ENCODE results near the gene ARHGEF2.
"Not testable (repeated sequence)": the region's sequence is repeated elsewhere in the genome, so short reads cannot be mapped to it uniquely, and the experiment has no call there.

ARHGEF2 gene

DNA sequence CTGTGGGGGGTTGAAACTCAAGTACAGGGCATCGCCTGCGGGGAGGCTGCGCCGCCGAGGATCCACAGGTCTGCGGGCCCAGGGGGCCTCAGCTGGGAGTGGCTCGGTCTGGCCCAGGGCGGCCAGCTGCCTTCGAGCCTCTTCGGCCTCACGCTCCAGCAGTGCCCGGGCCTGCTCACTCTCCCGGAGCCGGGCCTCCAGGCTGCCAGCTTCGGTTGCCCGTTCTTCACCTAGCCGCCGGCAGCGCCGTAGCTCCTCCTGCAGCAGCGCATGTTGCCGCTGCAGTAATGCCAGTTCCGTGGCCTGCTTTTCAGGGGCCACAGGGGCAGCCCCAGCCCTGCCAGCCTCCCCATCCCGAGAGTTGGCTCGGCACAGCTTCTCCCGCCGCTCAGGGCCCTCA lies 27.5 kb downstream of the ARHGEF2 start:
- DNase-seq (ENCODE audit: extremely low spot score, insufficient read length, low read depth) (no peak), FAIRE-seq (no peak)

DNA sequence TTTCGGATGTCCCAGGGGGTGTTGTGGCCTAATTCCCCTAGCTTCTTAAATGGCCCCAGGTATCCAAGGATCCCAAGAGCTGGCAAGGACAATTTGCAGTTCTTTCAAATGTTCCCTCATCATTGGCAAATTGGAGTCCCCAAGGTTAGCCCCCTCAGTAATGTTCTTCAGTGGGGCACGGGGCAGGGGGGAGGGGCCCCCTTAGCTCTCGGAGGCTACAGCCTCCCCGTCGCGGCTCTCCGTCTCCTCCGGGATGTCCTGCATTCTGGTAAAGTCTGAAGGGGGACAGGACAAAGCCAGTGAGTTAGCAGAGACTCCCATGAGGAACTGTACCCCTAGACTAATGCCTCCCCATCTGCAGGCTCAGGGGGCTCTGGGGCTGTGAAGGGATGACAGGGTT lies 30.6 kb downstream of the ARHGEF2 start:
- no peak for FAIRE-seq
- DNase-seq (ENCODE audit: extremely low spot score, insufficient read length, low read depth): no peak

DNA sequence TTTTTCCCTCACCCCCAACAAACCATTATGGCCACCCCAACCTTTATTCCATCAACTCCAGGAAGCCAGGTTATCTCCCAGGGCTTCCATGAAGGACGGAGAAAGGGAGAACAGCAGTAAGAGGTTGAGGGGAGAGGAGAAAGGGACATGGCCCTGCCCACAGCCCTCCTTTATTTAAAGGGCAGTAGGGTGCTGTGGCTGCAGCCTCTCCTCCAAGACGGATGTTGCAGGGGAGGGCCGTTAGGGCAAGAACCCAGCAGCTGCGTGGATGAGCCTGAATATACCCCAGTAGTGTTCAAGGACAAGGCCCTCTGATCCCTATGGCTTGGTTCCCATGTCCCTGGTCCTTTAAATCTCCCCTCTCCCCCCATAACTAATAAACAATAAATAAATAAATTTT lies 31.1 kb downstream of the ARHGEF2 start:
- FAIRE-seq (no peak), DNase-seq (ENCODE audit: extremely low spot score, insufficient read length, low read depth) (no peak)

DNA sequence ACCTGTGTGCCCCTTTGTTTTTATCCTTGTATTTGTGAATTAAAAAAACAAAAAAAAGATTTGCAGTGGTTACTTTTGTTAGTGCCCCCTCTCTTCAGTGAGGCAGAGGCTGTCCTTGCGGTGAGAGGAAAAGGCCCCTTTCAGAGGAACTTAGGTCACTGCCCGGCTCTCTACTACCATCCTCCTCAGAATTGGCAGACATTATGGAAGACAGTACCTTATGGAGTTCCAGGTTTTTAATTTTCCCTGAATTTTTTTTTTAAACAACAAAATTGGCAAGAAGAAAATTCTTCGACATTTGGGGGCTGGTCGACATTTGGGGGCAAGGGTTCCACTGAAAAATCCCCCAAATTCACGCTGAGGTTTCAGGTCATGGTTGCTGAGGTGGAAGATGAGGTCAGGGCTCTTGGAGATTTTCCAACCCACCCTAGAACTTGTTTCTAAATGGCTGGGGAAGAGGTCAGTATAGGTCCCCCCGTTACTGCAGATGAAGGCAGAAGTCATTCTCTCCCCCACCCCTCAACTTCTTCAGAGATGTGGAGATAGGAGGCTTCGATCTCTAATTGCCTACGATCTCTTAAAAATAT lies 31.6 kb downstream of the ARHGEF2 start:
- FAIRE-seq (peak; percentile 67), DNase-seq (ENCODE audit: extremely low spot score, insufficient read length, low read depth) (no peak)

DNA sequence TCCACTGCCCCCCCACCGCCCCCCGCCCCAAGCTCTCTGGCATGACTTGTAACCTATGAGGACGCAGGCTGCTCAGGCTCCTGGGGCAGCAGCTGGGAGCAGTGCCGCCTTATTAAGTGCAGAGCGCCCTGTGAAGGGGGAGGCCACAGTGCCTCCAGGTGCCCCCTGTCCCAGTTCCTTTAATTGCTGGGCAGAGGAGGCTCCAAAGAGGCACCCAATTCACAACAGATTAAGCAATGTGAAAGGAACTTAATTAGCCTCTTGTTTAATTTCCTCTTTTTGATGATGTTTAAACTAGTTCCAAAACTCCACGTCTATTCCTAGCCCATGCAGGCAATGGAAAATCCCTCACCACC lies 33.9 kb downstream of the ARHGEF2 start:
- FAIRE-seq: no peak

DNA sequence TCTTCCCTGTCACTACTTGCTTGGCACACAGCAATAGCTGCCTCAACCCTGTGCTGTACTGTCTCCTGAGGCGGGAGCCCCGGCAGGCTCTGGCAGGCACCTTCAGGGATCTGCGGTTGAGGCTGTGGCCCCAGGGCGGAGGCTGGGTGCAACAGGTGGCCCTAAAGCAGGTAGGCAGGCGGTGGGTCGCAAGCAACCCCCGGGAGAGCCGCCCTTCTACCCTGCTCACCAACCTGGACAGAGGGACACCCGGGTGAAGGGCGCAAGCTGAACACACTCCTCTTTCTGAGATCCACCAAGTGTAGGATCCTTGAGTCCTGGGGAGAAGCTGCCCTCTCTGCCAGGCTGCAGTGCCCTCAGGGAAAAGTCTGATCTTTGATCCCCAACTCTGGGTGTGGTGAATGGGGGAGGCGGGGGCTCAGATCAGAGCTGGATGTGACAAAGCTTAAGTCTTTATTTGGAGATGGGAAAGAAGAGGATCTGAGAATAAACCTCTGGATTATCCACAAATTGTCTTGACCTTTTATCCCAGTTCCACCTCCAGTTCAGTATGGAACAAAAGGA lies 35.7 kb downstream of the ARHGEF2 start:
- FAIRE-seq: no peak
- DNase-seq (ENCODE audit: extremely low spot score, insufficient read length, low read depth): no peak

More for the DNA sequence above, 33.9 kb downstream of the ARHGEF2 start:
- DNase-seq (ENCODE audit: extremely low spot score, insufficient read length, low read depth): no peak

DNA sequence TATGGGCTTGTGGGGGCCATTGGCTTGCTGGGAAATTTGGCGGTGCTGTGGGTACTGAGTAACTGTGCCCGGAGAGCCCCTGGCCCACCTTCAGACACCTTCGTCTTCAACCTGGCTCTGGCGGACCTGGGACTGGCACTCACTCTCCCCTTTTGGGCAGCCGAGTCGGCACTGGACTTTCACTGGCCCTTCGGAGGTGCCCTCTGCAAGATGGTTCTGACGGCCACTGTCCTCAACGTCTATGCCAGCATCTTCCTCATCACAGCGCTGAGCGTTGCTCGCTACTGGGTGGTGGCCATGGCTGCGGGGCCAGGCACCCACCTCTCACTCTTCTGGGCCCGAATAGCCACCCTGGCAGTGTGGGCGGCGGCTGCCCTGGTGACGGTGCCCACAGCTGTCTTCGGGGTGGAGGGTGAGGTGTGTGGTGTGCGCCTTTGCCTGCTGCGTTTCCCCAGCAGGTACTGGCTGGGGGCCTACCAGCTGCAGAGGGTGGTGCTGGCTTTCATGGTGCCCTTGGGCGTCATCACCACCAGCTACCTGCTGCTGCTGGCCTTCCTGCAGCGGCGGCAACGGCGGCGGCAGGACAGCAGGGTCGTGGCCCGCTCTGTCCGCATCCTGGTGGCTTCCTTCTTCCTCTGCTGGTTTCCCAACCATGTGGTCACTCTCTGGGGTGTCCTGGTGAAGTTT lies 36.4 kb downstream of the ARHGEF2 start:
- FAIRE-seq (no peak), DNase-seq (ENCODE audit: extremely low spot score, insufficient read length, low read depth) (no peak)

DNA sequence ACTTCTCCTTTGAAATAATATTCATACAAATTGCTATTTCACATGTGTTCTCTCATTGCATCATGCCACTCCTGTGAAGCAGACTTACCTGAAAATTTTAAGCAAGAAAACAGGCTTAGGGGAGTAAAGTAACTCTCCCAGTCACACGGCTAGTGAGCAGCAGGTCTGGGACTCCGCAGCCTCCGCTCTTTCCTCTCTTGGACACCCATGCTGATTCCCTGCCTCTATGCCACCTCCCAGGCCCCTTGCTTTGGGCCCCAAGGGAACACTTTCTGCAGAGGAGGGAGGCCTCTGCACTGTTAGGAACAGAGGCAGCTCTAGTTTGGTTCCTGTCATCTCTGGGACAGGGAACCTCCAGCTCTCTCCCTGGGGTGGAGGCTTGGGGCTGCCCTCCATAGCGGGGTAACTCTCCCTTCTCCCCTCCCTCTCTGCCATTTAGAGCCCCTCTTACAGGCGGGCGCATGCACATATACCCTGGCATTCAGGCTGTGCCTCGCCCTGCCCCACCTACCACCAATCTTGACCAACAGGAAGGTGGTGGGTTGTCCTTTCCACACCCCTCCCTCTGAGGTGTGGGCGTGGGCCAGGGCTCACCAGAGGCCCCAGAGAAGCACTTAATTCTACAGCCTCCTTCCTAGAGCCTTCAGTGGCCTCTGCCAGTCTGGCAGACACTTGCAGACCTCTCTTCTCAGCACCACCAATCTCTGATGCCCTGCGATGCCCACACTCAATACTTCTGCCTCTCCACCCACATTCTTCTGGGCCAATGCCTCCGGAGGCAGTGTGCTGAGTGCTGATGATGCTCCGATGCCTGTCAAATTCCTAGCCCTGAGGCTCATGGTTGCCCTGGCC lies 37.1 kb downstream of the ARHGEF2 start, which contains the start of gene RXFP4:
Gene RXFP4, plus strand, starts transcription at position 646 of the 852 bp plus-strand sequence. Its CDS starts 72 bp downstream, at position 718.
- FAIRE-seq: peak; percentile 50
- no peak for DNase-seq (ENCODE audit: extremely low spot score, insufficient read length, low read depth)

DNA sequence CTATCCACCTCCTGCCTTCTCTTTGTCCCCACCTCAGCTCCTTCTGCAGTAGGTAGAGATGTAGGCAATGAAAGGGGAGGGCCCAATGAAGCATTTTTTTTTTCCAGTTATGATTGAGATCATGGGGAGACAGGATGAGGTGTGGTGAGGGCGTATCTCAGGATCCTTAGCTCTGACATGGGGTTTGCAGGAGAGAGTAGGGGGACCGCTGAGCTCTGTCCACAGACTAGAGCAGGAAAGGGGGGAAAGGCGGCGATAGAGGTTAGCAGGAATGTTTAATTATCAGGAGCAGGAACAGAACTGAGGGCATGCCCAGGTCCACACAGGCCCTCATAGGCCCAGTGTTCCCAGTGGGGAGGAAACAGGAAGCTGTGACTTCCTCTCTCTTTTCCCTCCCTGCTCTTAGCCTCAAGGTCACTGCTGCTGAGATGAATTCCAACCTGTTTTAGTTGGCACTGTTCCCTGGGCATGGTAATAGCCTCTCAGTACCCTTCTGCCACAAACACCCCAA lies 37.8 kb downstream of the ARHGEF2 start:
- FAIRE-seq: peak; percentile 33
- DNase-seq (ENCODE audit: extremely low spot score, insufficient read length, low read depth): no peak

DNA sequence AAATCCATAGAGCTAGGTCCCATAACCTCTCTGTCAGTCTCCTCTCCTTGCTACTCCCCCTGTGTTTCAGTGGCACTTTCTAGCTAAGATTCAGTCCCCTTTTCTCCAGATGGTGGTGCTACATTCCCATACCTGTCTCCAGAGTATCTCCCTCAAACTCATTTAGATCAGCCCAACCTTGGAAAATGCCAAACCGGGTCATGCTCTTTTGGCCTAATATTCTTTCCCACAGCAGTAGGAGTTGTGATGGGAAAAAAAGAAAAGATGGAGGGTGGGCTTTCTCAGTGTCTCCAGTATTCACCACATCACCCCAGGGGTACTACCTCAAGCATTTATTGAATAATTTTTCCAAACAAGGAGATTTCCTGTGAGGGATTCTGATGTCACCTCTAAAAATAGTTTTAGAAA lies 40.1 kb downstream of the ARHGEF2 start:
- FAIRE-seq: peak; percentile 91
- no peak for DNase-seq (ENCODE audit: extremely low spot score, insufficient read length, low read depth)

DNA sequence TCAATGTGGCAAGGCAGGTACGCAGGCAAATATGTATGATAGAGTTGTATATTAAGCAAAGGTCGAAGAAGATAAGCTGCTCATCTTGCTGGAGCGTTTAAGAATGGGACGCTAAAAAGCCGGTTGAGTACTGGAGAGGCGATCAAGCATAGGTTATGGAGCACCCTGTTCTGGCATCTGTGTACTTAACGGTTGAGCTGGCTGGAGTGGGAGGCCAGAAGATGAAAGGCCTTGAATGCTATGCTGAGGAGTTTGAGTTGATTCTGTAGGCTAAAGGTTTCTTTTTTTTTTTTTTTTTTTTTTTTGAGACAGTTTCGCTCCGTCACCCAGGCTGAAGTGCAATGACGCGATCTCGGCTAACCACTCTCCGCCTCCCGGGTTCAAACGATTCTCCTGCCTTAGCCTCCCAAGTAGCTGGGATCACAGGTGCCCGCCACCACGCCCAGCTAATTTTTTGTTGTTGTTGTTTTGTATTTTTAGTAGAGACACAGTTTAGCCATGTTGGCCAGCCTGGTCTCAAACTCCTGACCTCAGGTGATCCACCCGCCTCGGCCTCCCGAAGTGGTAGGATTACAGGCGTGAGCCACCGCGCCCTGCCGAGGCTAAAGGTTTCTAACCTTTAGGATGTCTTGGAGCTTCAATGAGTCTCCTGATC lies 43.3 kb downstream of the ARHGEF2 start:
- DNase-seq (ENCODE audit: extremely low spot score, insufficient read length, low read depth): no peak
- no peak for FAIRE-seq

DNA sequence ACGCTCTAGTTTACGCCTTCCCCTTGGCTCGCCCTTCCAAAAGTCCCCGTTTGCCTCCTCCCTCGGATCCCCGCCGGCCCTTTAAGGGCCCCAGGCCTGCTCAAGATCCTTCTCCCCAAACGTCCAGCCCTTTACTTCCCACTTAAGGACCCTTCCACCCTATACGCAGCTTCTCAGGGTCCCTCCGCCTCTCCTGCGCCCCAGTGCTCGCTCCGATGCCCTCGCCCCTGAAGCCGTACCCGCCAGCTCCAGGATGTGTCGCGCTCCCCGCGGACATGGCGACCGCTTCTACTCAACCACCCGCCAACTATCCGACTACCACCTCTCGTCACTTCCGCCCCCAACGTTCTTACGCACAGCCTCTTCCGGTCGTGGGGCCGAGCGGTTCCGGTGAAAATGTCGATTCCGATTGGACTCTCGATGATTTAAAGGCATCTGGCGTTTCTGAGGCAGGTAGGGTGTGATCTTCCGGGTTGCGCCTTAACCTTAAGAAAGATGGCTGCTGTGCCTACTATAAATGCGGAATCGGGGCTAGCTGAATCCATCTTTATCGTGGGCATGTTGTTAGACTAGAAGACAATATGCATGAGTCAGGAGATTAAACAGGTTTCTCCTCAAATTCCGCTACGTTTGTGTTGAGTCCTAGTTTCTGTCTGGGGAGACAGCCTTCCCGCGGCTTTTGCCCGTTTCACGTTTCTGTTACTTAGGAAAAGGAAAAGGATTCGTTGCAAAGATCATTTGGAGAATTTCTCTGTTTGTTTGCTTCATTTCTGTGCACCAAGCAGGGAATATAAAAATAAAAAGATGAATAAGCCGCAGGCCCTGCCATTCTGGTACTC lies 44.0 kb downstream of the ARHGEF2 start, which contains the start of gene KHDC4:
Gene KHDC4, minus strand, starts transcription at position 317 of the 839 bp plus-strand sequence. Its CDS starts 40 bp downstream, at position 277.
- FAIRE-seq: peak; percentile 99
- DNase-seq (ENCODE audit: extremely low spot score, insufficient read length, low read depth): peak; percentile 86

DNA sequence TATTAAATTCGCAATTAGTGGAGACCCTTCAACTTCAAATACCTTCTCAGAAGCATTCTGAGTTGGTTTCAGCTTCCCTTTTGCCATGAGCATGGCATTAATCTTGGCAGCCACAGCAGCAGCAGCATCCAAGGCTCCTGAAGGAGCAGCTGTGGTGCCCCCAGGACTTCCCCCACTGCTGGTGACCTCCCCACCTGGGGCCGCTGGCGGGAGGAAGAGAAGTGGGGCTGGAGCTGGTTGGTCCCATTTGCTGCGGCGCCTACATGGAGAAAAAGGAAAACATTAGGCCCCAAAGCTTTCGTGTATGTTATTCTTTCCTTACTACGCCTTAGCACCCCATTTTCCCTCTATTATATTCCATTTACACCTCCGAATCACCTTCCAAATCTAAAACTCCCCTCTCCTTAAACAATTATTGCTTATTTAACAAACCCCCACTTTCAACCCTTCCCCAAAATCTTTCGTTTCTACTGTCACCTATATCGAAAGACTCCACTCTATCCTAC lies 44.7 kb downstream of the ARHGEF2 start:
- FAIRE-seq: no peak
- DNase-seq (ENCODE audit: extremely low spot score, insufficient read length, low read depth): no peak

DNA sequence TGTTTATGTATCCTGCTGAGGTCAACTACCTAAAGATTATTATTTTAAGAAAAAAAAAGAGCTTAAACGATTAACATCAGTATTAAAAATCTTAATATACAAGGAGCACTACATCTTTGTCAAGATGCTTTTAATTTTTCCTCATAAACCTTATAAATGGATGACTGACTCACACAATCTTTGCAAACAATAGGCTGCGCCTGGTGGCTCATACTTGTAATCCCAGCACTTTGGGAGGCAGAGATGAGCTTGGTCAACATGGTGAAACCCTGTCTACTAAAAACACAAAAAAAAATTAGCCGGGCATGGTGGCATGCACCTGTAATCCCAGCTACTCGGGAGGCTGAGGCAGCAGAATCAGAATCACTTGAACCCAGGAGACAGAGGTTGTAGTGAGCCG lies 45.9 kb downstream of the ARHGEF2 start:
- no peak for DNase-seq (ENCODE audit: extremely low spot score, insufficient read length, low read depth)
- no peak for FAIRE-seq

DNA sequence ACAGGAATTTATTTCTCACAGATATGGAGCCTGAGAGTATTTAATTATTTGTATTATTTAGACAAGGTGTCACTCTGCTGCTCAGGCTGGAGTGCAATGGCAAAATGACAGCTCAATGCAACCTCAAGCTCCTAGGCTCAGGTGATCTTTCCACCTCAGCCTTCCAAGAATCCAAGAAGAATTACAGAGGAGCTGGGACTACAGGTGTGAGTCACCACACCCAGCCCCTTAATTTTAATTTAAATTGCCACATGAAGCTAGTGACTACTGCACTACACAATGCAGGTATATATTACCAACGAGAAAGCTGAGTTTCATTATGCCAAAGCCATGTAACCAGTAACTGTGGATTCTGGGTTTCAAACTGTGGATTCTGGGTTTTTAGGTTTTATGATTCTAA lies 46.3 kb downstream of the ARHGEF2 start:
- DNase-seq (ENCODE audit: extremely low spot score, insufficient read length, low read depth) (no peak), FAIRE-seq (no peak)

DNA sequence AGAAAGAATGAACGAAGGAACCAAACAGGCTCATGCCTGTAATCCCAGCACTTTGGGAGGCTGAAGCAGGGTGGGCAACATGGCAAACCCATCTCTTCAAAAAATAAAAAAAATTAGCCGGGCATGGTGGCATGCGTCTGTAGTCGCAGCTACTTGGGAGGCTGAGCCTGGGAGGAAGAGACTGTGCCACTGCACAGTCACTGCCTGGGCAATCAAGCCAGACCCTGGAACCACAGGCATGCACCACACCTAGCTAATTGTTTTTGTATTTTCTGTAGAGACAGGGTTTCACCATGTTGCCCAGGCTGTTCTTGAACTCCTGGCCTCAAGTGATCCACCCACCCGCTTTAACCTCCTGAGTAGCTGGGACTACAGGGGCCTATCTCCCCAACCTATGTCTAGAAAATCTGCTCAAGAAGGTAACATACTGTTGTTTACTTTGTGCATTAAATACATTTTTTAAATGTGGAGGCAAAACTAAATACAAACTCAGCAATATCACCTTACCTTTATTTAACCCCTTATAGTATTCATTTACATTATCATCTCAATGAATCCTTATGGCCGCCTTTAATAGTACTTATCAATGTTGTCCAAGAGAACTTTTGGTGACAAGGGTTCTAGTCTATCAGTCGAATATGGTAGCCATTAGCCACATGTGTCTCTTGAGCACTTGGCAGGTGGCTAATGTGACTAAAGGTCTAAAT lies 46.9 kb downstream of the ARHGEF2 start:
- DNase-seq (ENCODE audit: extremely low spot score, insufficient read length, low read depth) (no peak), FAIRE-seq (no peak)

DNA sequence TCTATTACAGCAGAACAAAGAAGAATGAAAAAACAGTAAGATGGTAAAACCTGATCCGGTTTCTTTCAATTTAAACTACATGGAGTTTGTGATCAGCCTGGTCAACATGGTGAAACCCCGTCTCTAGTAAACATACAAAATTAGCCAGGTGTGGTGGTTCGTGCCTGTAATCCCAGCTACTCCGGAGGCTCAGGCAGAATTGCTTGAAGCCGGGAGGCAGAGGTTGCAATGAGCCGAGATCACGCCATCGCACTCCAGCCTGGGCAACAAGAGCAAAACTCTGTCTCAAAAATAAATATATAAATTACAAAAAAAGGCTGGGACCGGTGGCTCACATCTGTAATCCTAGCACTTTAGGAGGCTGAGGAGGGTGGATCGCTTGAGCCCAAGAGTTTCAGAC lies 47.6 kb downstream of the ARHGEF2 start:
- not testable (repeated sequence) for FAIRE-seq; DNase-seq (ENCODE audit: extremely low spot score, insufficient read length, low read depth)

DNA sequence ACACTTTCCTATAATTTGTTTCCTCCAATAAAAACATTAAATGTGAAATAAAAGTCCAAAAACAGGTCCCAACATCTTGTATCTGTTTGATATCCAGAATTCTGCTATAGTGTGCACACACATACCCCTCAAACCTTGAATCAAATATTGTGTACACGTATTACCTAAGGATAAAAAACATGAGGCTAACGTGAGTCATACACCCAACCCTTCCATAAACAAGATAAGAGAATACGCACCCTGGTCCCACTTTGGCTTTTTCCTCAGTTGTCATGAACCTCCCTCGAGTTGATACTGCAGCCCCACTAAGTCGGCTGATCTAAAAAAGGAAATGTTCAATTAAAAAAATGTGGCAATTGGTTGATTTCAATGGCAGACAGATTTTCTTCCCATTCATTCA lies 49.3 kb downstream of the ARHGEF2 start:
- DNase-seq (ENCODE audit: extremely low spot score, insufficient read length, low read depth) (no peak), FAIRE-seq (no peak)

Measured in GM18507 (cell line).